A549 treated with CpdA at 1 μM for 4 hours (cell line): ENCODE data around the gene NOX5. TPM values are rescaled to one million over a fixed set of nuclear protein-coding genes. Genes with fewer than 3 reads are reported as not detected.

Experiments
- total RNA-seq: library from RNA; stranded (reverse); fragments of 200-300 nt; extraction: Qiagen RNA extraction; gene quantifications from 5 replicates; pipeline ENCODE4 v1.2.3, GENCODE V29; 2022; ENCODE audit warnings: low read depth

Gene NOX5, protein sequence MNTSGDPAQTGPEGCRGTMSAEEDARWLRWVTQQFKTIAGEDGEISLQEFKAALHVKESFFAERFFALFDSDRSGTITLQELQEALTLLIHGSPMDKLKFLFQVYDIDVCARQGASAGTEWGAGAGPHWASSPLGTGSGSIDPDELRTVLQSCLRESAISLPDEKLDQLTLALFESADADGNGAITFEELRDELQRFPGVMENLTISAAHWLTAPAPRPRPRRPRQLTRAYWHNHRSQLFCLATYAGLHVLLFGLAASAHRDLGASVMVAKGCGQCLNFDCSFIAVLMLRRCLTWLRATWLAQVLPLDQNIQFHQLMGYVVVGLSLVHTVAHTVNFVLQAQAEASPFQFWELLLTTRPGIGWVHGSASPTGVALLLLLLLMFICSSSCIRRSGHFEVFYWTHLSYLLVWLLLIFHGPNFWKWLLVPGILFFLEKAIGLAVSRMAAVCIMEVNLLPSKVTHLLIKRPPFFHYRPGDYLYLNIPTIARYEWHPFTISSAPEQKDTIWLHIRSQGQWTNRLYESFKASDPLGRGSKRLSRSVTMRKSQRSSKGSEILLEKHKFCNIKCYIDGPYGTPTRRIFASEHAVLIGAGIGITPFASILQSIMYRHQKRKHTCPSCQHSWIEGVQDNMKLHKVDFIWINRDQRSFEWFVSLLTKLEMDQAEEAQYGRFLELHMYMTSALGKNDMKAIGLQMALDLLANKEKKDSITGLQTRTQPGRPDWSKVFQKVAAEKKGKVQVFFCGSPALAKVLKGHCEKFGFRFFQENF
- 0.27 to 0.38 TPM (median 0.31 TPM) in 5 replicates for total RNA-seq

GRCh38 chr15:69014454-69014853 lies at the start of gene NOX5:
Gene NOX5, plus strand, starts transcription at chr15:69014695. Its CDS starts 41 bp downstream, at chr15:69014736.

Other genes starting within 250 kb of the NOX5 start
- gene ANP32A, start 193.8 kb upstream of the NOX5 start, total RNA-seq: 275 to 313 TPM (median 277 TPM) in 5 replicates
- gene SPESP1, start 84.2 kb upstream of the NOX5 start, total RNA-seq: not detected in 5 replicates
- gene GLCE, start 145.9 kb downstream of the NOX5 start, total RNA-seq: 21.6 to 24.8 TPM (median 22.2 TPM) in 5 replicates